WERI-Rb-1 (cell line): ENCODE data around the gene TBC1D2.

Source experiments
- DNase-seq: peaks from one replicate; pipeline ENCODE4 v3.0.0-alpha.2; 2020
- H3K27ac ChIP-seq: fragments of 250-450 bp; sonication (Bioruptor Pico); 2 replicates; pipeline ENCODE4 v1.5.1; 2020; ENCODE audit warnings: mild to moderate bottlenecking, moderate library complexity
- H3K27me3 ChIP-seq: fragments of 250-450 bp; sonication (Bioruptor Pico); 2 replicates; pipeline ENCODE4 v1.5.1; 2021; ENCODE audit warnings: mild to moderate bottlenecking, low read depth, moderate library complexity; ENCODE audit not compliant: insufficient read depth, severe bottlenecking
- H3K36me3 ChIP-seq: fragments of 250-450 bp; sonication (Bioruptor Pico); 2 replicates; pipeline ENCODE4 v1.5.1; 2020; ENCODE audit warnings: mild to moderate bottlenecking, moderate library complexity
- H3K4me3 ChIP-seq: 2 replicates; pipeline ENCODE4 v1.5.1; 2011; ENCODE audit warnings: low read depth, mild to moderate bottlenecking, control low read depth, low read length
- H3K9me3 ChIP-seq: fragments of 250-450 bp; sonication (Bioruptor Pico); 2 replicates; pipeline ENCODE4 v1.5.1; 2021; ENCODE audit warnings: mild to moderate bottlenecking, moderate library complexity; ENCODE audit not compliant: severe bottlenecking
- TF ChIP-seq, protein P1 (sequence below): IDR thresholded peaks from 2 replicates; pipeline ENCODE4 v1.5.1; 2011; ENCODE audit warnings: low read depth, mild to moderate bottlenecking, control low read depth, inconsistent platforms, low read length

Gene TBC1D2

DNA sequence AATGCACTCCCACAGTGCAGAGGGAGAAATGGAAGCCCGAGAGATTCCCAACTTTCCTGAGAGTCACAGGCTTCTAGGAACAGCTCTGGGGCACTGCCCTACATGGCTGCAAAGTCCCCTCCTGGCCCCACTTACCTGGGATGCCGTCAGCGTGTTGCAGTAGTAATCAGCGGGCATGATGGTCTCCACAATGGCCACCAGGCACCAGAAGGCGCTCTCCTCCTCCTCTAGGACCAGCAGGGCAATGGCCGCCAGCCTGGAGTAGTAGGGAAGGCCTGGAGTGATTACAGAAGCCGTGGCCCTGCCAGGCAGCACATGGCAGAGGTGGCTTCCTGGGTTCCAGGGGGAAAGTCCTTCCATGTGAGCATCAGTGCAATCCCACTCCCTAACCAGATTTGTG lies 52.3 kb downstream of the TBC1D2 start:
- DNase-seq, result no peak
- Histone ChIP-seq H3K27me3 (no peaks in the 10 kb centered on the region), H3K36me3 (no peaks in the 10 kb centered on the region; the same call in none of the 2 replicates), H3K27ac (no peak overlapping the region), H3K4me3 (no peak overlapping the region), H3K9me3 (no peaks in the 10 kb centered on the region)
- TF ChIP-seq, protein P1, sequence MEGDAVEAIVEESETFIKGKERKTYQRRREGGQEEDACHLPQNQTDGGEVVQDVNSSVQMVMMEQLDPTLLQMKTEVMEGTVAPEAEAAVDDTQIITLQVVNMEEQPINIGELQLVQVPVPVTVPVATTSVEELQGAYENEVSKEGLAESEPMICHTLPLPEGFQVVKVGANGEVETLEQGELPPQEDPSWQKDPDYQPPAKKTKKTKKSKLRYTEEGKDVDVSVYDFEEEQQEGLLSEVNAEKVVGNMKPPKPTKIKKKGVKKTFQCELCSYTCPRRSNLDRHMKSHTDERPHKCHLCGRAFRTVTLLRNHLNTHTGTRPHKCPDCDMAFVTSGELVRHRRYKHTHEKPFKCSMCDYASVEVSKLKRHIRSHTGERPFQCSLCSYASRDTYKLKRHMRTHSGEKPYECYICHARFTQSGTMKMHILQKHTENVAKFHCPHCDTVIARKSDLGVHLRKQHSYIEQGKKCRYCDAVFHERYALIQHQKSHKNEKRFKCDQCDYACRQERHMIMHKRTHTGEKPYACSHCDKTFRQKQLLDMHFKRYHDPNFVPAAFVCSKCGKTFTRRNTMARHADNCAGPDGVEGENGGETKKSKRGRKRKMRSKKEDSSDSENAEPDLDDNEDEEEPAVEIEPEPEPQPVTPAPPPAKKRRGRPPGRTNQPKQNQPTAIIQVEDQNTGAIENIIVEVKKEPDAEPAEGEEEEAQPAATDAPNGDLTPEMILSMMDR, result 0 out of 2 replicates have a peak, but pooled peaks have one; percentile 4

DNA sequence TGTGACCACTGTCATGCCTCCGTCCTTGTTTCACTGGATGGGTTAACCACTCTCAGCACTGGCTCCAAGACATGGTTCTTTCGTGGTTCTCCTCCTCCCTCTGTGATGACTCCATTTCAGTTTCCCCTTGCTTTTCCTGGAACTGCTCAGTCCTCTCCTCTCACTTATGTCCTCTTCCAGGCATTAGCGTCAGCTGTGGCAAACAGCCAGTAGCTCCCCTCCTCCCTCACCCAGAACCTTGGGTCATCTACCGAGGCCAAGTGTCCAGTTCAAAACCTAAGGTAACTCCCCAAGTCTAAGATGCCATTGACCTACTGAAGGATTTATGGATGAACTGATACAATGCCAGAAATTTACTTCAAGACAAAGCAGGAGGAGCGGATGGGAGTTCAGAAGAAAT lies 53.2 kb downstream of the TBC1D2 start:
- H3K9me3 ChIP-seq, result no peaks in the 10 kb centered on the region
- H3K36me3 ChIP-seq, result no peaks in the 10 kb centered on the region; the same call in none of the 2 replicates
- H3K27ac ChIP-seq, result no peak overlapping the region
- no peak for DNase-seq
- no peak overlapping the region for H3K4me3 ChIP-seq
- TF ChIP-seq, protein P1, result no peak
- H3K27me3 ChIP-seq, result no peaks in the 10 kb centered on the region

DNA sequence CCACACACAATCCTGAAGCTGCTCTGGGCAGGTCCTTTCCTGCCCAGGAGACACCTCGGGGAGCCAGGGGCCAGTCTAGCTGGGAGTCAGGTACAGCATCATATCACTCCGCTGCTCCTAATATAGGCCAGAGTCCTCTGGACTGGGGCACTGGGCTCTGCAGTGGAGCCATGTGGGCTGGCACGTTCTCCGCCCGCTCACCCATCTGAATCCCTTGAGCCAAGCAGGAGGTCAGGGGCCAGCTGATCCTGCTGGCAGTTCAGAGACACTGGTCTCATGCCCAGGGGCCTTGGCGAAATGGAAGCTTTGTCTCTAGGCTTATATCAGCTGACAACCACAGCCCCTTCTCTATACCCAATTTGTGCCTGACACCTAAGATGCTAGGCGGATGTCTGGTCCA lies 53.7 kb downstream of the TBC1D2 start:
- H3K9me3 ChIP-seq, result no peaks in the 10 kb centered on the region
- no peak for DNase-seq
- no peak overlapping the region for H3K27ac ChIP-seq
- H3K27me3 ChIP-seq, result no peaks in the 10 kb centered on the region
- no peak overlapping the region for H3K4me3 ChIP-seq
- TF ChIP-seq, protein P1, result no peak
- H3K36me3 ChIP-seq, result no peaks in the 10 kb centered on the region; the same call in none of the 2 replicates

- H3K4me3 ChIP-seq, result no peak overlapping the region
- DNase-seq, result no peak
- no peaks in the 10 kb centered on the region for H3K9me3 ChIP-seq
- no peaks in the 10 kb centered on the region; the same call in none of the 2 replicates for H3K36me3 ChIP-seq
- no peaks in the 10 kb centered on the region for H3K27me3 ChIP-seq
- no peak overlapping the region for H3K27ac ChIP-seq
- TF ChIP-seq, protein P1, result no peak
Measured at GRCh38 chr9:98201102-98201501, 54.3 kb downstream of the TBC1D2 start.

- Histone ChIP-seq H3K4me3 (no peak overlapping the region), H3K27me3 (no peaks in the 10 kb centered on the region), H3K36me3 (no peaks in the 10 kb centered on the region; the same call in none of the 2 replicates), H3K27ac (no peak overlapping the region), H3K9me3 (no peaks in the 10 kb centered on the region)
- TF ChIP-seq, protein P1, result no peak
- no peak for DNase-seq
Measured at GRCh38 chr9:98199388-98200033, 55.9 kb downstream of the TBC1D2 start.

DNA sequence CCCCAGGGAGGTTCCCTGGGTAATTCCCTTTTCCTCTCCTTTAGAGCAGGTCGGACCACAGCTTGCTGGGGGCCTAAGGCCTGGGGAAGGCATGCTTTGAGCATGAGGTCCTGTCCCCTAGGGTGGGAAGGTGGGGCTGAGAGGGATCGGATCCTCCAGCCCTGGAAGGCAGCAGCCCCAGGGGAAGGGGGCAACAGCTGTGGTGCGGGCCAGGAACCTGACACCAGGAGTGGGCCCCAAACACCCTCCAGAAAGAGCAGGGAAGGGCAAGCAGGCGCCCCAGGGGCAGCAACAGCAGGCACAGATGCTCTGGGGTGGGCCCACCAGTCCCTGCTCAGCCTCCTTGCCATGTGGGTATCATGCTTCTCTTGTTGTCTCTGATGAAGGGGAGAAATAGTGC lies 59.8 kb downstream of the TBC1D2 start:
- TF ChIP-seq, protein P1, result no peak
- no peak overlapping the region for H3K27ac ChIP-seq
- no peak for DNase-seq
- no peak overlapping the region for H3K4me3 ChIP-seq
- no peaks in the 10 kb centered on the region for H3K27me3 ChIP-seq
- H3K9me3 ChIP-seq, result no peaks in the 10 kb centered on the region
- no peaks in the 10 kb centered on the region; the same call in 1 of the 2 replicates for H3K36me3 ChIP-seq
